Measurements from ENCODE around the gene MT4.

Gene MT4

DNA sequence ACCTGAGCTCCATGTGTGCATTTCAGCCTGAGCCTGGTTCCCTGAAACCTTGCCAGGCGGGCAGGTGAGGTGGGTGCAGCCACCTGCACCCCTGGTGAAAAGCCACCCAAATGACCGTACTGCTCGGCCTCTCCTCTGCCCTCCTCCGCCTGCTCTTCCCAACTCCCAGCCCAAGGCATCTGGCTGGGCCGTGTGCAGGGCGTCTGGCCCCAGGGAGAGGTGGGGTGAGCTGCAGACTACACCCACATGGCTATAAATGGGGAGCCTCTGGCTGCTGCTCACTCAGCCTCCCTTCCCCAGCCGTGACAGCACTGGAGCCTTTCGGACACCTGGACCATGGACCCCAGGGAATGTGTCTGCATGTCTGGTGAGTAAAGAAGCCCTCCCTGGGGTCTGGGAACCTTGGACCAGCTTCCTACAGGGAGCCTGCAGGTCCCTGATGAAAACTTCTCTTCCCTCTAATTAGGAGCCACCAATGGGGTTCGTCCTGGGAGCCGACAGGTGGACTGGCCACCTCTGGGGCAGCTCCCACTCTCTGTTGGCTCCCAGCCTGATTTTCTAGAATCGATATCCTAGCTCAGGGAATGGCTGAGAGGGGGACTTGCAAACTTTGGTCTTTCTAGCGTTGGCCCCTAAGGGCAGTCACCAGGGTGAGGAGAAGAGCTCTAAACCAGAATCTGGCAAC is at the start of gene MT4:
TSS of gene MT4 (plus strand) at position 281 of the 685 bp plus-strand sequence. CDS start at position 337, 56 bp downstream.
- H3K9me3 Mint-ChIP-seq, result no peaks in the 10 kb centered on the region
- no peak within 1 kb of the TSS for H3K27ac Mint-ChIP-seq
- ATAC-seq (no peak), DNase-seq (ENCODE audit: low spot score in 2 of 2) (no peak)
- no peak within 1 kb of the TSS for H3K4me3 Mint-ChIP-seq
- peaks cover 8% of the 10 kb centered on the region for H3K4me1 Mint-ChIP-seq
- H3K36me3 Mint-ChIP-seq, result no peaks in the 10 kb centered on the region

DNA sequence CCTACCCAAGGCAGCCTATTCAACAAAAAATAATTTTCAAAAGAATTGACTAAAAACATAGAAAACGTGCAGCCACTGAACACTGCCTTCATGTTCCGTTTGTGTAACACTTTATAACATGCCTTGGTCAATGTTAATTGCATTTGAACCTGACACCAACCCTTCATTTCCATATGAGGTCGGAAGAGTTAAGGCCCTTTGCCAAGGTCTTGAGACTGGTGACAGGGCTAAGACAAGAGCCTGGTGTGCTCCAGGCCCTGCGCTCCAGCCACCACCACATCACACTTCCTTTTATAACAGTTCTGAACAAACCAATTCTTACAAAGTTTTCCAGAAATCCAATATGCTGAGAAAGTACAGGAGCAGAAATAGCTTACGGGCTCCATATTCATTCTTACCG is 49.2 kb upstream of the MT4 start:
- Mint-ChIP-seq H3K9me3 (no peaks in the 10 kb centered on the region), H3K4me1 (peaks cover 26% of the 10 kb centered on the region), H3K4me3 (no peak overlapping the region), H3K36me3 (peaks cover 21% of the 10 kb centered on the region), H3K27ac (peak overlapping the region; percentile 40)
- no peak for DNase-seq (ENCODE audit: low spot score in 2 of 2)
- no peak for ATAC-seq

DNA sequence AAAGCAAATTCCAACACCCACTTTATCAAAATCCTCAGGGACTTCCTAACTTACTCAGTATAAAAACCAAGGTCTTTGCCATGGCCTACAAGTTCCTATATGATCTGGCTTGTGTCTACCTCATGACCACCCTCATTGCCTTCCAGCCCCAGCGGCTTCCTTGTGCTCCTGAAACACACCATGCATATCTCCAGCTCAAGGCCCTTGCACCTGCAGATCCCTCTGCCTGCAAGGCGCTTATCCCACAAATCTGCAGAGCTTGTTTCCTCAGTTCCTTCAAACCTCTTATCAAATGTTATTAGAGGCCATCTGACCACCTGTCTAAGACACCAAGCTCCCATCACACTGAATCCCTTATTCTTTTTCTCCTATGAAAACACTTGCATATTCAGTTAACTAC is 47.7 kb upstream of the MT4 start:
- no peak overlapping the region for H3K27ac Mint-ChIP-seq
- no peak for DNase-seq (ENCODE audit: low spot score in 2 of 2)
- peaks cover 28% of the 10 kb centered on the region for H3K4me1 Mint-ChIP-seq
- H3K36me3 Mint-ChIP-seq, result peaks cover 14% of the 10 kb centered on the region
- no peak overlapping the region for H3K4me3 Mint-ChIP-seq
- no peak for ATAC-seq
- no peaks in the 10 kb centered on the region for H3K9me3 Mint-ChIP-seq

DNA sequence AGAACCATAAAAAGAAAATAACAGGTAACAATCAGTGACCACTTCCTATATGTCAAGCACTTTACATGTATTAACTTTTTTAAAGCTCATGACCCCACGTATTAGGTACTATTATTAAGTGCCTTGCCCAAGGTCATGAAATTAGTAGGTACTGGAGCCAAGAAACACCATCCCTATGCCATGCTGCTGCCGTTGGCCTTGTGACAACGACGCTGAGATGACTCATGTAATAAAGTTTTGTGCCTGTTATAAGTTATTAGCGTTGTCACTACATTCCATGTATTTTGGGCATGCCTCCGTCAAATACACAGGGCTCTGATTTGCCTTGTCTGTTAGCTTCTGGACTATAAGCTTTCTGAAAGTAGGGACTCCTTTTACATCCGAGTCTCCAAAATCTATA is 46.4 kb upstream of the MT4 start:
- peak overlapping the region; percentile 53 for H3K27ac Mint-ChIP-seq
- no peak for DNase-seq (ENCODE audit: low spot score in 2 of 2)

DNA sequence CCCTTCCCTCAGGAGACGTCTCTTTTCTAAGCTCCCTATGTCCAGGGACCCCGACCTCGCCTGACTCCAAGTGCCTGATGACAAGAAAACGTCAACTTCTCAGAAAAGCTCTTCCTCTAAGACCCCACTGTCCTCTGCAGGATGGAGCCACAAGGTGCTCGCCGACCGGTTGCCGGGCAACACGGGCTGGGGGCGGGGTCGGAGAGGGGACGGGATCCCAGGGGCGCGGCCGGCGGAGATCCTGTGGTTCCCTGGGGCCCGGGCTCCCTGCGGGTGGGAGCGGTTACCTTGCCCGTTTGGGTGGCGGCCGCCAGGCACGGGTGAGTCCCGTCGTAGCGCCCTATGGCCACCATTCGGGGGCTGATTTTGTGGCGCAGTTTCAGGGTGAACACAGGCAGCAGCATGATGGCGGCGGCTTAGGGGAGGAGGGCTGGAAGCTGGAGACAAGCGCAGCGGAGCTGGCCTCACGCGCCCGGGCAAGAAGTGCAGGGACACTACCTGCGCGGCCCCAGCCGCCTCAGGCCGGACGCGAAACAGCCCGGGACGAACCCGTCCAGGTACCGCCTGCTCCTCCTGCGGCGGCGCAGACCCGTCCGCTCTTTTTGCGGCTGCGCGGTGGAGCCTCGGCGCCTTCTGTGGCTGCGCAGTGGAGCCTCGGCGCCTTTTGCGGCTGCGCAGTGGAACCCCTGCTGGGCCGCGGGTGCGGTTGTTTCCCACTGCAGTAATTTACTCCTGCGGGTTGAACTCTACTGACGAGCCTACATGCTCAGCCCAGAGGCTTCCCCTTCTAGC is 45.2 kb upstream of the MT4 start, which contains the start of gene BBS2:
TSS of gene BBS2 (minus strand) at position 566 of the 792 bp plus-strand sequence. CDS start at position 404, 162 bp downstream.
- Mint-ChIP-seq H3K36me3 (peaks cover 9% of the 10 kb centered on the region), H3K4me1 (peaks cover 28% of the 10 kb centered on the region), H3K9me3 (no peaks in the 10 kb centered on the region), H3K27ac (peak within 1 kb of the TSS; percentile 53), H3K4me3 (peak within 1 kb of the TSS; percentile 73)
- peak; percentile 89 to 95 for DNase-seq (ENCODE audit: low spot score in 2 of 2)
- ATAC-seq, result peak; percentile 87

More for the DNA sequence above, 46.4 kb upstream of the MT4 start:
- H3K9me3 Mint-ChIP-seq, result no peaks in the 10 kb centered on the region
- H3K36me3 Mint-ChIP-seq, result peaks cover 9% of the 10 kb centered on the region
- ATAC-seq, result no peak
- peaks cover 28% of the 10 kb centered on the region for H3K4me1 Mint-ChIP-seq
- peak overlapping the region; percentile 73 for H3K4me3 Mint-ChIP-seq

DNA sequence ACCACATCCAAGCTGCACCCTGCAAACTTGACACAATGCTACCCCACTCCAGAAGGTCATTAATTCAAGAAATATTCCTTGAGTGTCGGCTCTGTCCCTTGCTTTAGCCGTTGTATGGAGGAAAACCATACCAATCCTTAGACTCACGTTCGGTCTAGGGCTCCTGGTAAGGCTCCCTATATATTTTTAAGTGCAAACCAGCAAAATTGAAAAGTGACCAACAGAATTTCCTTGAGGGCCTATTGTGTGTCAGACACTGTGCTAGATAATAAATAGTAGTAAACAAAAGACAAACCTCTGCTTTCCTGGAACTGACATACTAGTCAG is 44.7 kb upstream of the MT4 start:
- Mint-ChIP-seq H3K36me3 (peaks cover 9% of the 10 kb centered on the region), H3K9me3 (no peaks in the 10 kb centered on the region), H3K27ac (peak overlapping the region; percentile 53), H3K4me1 (peaks cover 28% of the 10 kb centered on the region), H3K4me3 (peak overlapping the region; percentile 73)
- no peak for ATAC-seq
- no peak for DNase-seq (ENCODE audit: low spot score in 2 of 2)

DNA sequence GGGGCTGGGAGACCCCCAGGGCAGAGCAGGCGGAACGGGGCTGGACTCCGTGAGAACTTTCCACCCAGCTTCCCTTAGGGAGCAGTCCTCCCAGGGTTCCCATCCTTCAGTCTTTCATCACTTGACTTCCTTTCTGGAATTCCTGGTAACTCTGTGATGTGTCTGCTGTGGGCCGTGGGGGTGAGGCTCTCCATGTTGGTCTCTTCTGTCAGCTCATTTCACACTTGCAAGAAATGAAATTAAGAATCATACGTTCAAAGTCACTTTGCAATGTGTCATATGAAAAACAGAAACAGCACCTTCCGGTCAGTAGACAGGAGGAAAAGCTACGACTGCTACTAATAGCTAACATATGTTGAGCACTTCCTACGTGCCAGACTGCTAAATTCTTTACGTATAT is 39.6 kb upstream of the MT4 start:
- H3K4me3 Mint-ChIP-seq, result no peak overlapping the region
- H3K4me1 Mint-ChIP-seq, result peaks cover 7% of the 10 kb centered on the region
- H3K36me3 Mint-ChIP-seq, result no peaks in the 10 kb centered on the region
- H3K27ac Mint-ChIP-seq, result no peak overlapping the region
- no peak for DNase-seq (ENCODE audit: low spot score in 2 of 2)
- H3K9me3 Mint-ChIP-seq, result no peaks in the 10 kb centered on the region
- ATAC-seq, result no peak

DNA sequence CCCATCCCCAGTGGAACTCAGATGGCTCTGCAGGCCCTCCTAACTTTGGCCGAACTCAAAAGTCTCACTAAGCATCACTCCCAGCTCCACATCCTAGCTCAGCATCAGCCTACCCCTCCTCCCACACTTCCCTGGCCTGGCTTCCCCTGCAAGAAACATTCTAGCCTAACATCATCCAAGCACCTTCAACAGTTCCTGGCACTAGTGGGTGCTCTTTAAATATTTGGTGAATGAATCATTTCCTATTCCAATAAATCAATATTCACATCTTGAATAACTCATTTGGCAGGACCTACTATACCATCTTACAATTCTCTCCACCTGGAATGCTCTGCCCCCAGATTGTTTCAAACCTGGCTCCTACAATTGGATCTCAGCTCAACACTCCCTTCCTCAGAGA is 34.0 kb upstream of the MT4 start:
- H3K9me3 Mint-ChIP-seq, result no peaks in the 10 kb centered on the region
- H3K4me3 Mint-ChIP-seq, result no peak overlapping the region
- no peak for ATAC-seq
- DNase-seq (ENCODE audit: low spot score in 2 of 2), result no peak
- H3K4me1 Mint-ChIP-seq, result no peaks in the 10 kb centered on the region
- peak overlapping the region; percentile 26 for H3K27ac Mint-ChIP-seq
- no peaks in the 10 kb centered on the region for H3K36me3 Mint-ChIP-seq

DNA sequence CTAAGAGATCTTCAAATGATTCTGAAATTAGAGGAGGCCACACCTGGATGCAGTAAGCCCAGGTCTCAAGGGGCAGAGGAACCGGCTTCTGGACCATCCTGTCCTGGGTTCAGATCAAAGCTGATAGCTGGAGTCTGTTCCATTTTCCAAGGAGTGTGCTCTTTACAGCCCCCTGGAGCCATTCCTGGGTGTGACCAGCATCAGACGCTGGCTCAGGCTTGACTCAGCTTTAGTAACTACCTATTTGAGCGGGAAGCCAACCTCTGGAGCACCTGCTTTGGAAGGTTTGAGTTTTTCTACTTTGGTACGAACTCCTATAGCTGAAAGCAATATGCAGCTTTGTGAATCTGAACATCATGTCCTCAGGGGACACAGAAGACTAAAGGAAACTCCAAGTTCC is 32.2 kb upstream of the MT4 start:
- Mint-ChIP-seq H3K4me1 (no peaks in the 10 kb centered on the region), H3K36me3 (no peaks in the 10 kb centered on the region), H3K27ac (no peak overlapping the region), H3K9me3 (no peaks in the 10 kb centered on the region), H3K4me3 (no peak overlapping the region)
- DNase-seq (ENCODE audit: low spot score in 2 of 2) (no peak), ATAC-seq (no peak)

DNA sequence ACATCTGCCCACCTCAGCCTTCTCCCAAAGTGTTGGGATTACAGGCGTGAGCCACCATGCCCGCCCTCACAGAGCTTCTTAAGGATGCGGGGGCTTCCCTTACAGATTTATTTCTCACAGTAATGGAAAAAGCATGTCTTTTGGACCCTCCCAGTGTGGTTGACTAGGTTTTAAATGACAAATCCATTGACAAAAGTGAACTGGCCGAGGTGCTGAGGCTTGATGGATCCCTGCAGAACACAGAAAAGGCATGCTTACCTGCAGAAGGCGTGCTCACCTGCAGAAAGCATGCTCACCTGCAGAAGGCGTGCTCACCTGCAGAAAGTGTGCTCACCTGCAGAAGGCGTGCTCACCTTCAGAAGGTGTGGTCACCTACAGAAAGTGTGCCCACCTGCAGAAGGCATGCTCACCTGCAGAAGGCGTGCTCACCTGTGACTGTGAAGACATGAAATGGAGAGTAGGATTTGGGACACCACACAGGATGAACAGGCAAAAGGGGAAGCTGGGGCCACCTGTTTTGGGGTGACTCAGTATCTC is 30.0 kb upstream of the MT4 start:
- Mint-ChIP-seq H3K27ac (no peak overlapping the region), H3K36me3 (no peaks in the 10 kb centered on the region), H3K4me1 (no peaks in the 10 kb centered on the region), H3K4me3 (no peak overlapping the region), H3K9me3 (no peaks in the 10 kb centered on the region)
- ATAC-seq (no peak), DNase-seq (ENCODE audit: low spot score in 2 of 2) (no peak)

DNA sequence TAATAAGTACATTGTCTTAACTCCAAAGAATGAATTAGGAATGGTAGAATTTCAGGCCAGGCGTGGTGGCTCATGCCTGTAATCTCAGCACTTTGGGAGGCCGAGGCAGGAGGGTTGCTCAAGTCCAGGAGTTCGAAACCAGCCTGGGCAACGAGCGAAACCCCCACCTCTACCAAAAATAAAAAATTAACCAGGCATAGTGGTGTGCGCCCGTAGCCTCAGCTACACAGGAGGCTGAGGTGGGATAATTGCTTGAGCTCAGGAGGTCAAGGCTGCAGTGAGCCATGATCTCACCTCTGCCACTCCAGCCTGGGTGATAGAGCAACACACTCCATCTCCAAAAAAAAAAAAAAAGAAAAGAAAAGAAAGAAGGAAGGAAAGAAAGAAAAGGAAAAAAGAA is 26.5 kb upstream of the MT4 start:
- no peaks in the 10 kb centered on the region for H3K36me3 Mint-ChIP-seq

DNA sequence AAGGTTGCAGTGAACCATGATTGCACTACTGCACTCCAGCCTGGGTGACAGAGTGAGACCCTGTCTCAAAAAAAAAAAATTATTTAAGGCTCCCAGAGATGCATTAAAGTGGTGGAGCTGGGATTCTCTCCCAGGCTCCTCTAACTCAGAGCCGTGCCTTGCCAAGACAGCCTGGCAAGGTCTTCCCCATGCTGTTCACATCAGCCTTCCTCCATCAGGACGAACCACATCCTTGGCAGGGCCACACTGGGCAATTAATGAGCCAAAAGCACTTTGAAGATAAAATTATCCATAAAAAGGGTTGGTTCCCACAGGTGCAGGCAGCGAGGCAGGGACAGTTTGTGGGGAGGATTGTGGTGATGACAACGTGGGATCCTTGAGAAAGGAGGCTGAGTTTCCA is 25.2 kb upstream of the MT4 start:
- ATAC-seq, result no peak
- no peak overlapping the region for H3K4me3 Mint-ChIP-seq
- H3K36me3 Mint-ChIP-seq, result no peaks in the 10 kb centered on the region
- DNase-seq (ENCODE audit: low spot score in 2 of 2), result no peak
- H3K9me3 Mint-ChIP-seq, result peaks cover 2% of the 10 kb centered on the region
- no peaks in the 10 kb centered on the region for H3K4me1 Mint-ChIP-seq
- H3K27ac Mint-ChIP-seq, result no peak overlapping the region

More for the DNA sequence above, 26.5 kb upstream of the MT4 start:
- H3K4me1 Mint-ChIP-seq, result no peaks in the 10 kb centered on the region
- no peak for DNase-seq (ENCODE audit: low spot score in 2 of 2)
- ATAC-seq, result no peak
- no peak overlapping the region for H3K27ac Mint-ChIP-seq
- H3K4me3 Mint-ChIP-seq, result no peak overlapping the region
- H3K9me3 Mint-ChIP-seq, result peaks cover 2% of the 10 kb centered on the region

DNA sequence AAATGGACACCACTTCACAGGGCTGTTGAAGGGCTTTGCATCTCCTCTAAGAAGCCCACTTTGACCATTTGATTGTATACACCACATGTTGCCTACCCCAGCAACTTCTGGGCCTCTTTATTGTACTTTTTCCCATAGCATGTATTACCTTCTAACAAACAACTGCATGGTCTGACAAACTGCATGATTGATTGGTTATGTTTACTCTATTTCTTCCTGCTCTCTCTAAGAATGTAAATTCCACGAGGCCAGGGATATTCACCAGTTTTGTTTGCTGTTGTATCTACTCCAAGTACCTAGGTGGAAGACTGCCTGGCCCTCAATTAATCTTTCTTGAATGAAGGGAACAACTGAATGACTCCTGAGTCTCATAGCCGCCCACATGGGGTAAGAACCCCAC is 22.8 kb upstream of the MT4 start:
- H3K27ac Mint-ChIP-seq, result no peak overlapping the region
- H3K4me3 Mint-ChIP-seq, result no peak overlapping the region
- no peaks in the 10 kb centered on the region for H3K4me1 Mint-ChIP-seq

DNA sequence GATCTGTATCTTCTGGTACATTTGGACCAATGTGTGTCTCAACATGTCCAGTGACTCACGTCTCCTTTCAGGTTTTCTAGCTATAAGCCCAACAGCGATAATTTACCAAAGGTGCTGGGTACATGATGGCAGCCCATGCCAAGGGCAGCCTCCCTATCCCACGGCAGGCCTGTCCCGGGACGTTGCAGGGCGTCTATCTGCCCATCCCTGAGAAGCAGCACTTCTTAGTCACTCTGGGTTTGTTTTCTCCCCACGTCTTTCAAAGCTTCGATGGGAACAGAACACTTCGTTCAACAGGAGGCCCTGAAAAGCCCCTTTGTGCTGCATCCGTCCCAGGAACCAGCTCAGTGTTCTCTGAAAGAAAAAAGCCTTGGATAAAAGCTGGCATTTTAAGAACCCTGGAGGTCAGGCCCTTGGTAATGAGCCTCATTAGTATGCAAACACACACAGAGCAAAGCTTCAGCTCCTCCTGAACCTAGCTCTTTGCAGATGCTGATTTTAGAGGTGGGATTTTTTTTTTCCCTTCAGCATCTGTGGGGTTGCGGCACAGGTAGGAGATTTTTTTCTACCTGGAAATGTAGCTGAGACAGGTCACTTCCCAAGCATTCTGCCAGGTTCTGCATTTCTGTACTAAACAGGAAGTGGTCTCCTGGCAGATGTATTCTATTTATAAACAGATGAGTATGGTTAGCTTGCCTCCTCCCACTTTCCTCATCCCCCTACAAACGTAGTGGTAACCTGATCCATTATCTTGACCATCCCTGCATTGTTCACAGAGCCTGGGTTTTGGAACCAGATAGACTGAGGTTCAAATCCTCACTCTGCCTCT is 17.5 kb upstream of the MT4 start:
- Mint-ChIP-seq H3K4me1 (peaks cover 17% of the 10 kb centered on the region), H3K36me3 (no peaks in the 10 kb centered on the region), H3K4me3 (no peak overlapping the region), H3K27ac (no peak overlapping the region), H3K9me3 (peaks cover 3% of the 10 kb centered on the region)
- peak; percentile 35 for ATAC-seq
- DNase-seq (ENCODE audit: low spot score in 2 of 2), result no peak

More for the DNA sequence above, 22.8 kb upstream of the MT4 start:
- H3K9me3 Mint-ChIP-seq, result peaks cover 2% of the 10 kb centered on the region
- DNase-seq (ENCODE audit: low spot score in 2 of 2) (no peak), ATAC-seq (no peak)
- H3K36me3 Mint-ChIP-seq, result no peaks in the 10 kb centered on the region

DNA sequence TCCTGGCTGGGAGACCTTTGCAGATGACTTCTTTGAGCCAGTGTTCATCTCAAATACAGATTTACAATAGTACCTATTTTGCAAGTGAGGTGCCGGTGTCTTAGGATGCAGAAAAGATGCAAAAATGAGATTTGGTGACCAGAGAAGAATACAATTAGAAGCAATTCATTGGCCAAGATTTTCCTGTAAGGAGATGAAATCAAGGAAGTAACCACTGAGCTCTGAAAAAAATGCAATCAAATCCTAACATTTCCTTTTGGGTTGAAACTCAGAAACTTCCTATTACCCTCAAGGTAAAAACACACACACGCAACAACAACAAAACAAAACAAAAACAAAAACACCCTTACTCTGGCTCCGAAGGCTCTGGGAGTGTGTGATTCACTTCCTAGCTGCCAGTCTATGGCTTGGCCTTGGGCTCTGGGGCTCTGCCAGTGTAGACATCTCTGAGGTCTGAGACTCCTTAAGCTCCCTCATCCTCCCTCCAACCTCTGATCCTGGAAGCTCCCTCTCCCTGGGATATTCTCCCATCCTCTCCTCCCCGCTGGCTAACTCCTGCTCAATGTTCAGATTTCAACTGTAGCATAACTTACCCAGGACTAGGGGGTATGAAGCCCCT is 16.8 kb upstream of the MT4 start:
- peaks cover 17% of the 10 kb centered on the region for H3K4me1 Mint-ChIP-seq
- no peaks in the 10 kb centered on the region for H3K36me3 Mint-ChIP-seq
- H3K27ac Mint-ChIP-seq, result peak overlapping the region; percentile 24
- ATAC-seq, result no peak
- no peak for DNase-seq (ENCODE audit: low spot score in 2 of 2)
- H3K4me3 Mint-ChIP-seq, result no peak overlapping the region
- peaks cover 3% of the 10 kb centered on the region for H3K9me3 Mint-ChIP-seq

All from stimulated activated effector memory CD8-positive, alpha-beta T cell treated with anti-CD3 and anti-CD28 coated beads, Interleukin-12 subunit alpha, Interleukin-12 subunit beta, amount 100 ng/mL, for 72 hours (primary cell).